Measurements from ENCODE around the gene AFDN.

DNA sequence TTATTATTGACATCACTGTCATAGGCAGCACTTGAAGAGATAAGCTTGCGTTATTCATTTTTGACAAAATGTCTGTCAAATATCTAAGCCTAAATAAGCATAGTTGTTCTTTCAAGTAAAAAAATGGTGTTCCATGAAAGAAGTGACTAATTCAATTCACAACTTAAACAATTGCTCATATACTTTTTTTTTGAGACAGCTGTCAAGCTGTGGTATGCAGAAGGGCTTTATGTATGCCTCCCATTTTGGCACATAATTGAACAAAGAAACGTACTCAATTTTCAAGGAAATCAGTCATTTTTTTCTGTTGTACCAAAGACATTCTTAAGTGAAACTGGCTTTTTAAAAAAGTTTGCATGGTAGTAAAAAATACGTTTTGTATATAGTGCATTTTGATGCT, 8.5 kb downstream of the AFDN start:
- TF ChIP-seq, protein P1, sequence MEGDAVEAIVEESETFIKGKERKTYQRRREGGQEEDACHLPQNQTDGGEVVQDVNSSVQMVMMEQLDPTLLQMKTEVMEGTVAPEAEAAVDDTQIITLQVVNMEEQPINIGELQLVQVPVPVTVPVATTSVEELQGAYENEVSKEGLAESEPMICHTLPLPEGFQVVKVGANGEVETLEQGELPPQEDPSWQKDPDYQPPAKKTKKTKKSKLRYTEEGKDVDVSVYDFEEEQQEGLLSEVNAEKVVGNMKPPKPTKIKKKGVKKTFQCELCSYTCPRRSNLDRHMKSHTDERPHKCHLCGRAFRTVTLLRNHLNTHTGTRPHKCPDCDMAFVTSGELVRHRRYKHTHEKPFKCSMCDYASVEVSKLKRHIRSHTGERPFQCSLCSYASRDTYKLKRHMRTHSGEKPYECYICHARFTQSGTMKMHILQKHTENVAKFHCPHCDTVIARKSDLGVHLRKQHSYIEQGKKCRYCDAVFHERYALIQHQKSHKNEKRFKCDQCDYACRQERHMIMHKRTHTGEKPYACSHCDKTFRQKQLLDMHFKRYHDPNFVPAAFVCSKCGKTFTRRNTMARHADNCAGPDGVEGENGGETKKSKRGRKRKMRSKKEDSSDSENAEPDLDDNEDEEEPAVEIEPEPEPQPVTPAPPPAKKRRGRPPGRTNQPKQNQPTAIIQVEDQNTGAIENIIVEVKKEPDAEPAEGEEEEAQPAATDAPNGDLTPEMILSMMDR (IDR thresholded peaks at IDR 0.05) = no peak
- no peak for TF ChIP-seq POLR2A (IDR thresholded peaks at IDR 0.05)

Measured in thyroid gland (tissue), 4 donors.